Liver (tissue), 9 donors: Measurements from ENCODE around the gene ABCB9. TPM values are rescaled to one million over a fixed set of nuclear protein-coding genes. Genes with fewer than 3 reads are reported as not detected.

ENCODE experiments used
- DNase-seq: peaks from one replicate; pipeline ENCODE4 v3.0.0-alpha.2; 2017; ENCODE audit warnings: low spot score
- H3K27ac ChIP-seq, 2 donors: one replicate each; pipeline ENCODE4 v1.7.0; 2013; ENCODE audit warnings: inconsistent platforms in 2 of 2, low read length in 2 of 2, control low read depth in 1 of 2, low read depth in 1 of 2, mild to moderate bottlenecking in 1 of 2
- H3K27me3 ChIP-seq, 4 donors: one replicate each; pipeline versions ENCODE4 v1.6.1 to v1.7.0; 2013; ENCODE audit warnings: low read length in 3 of 4, inconsistent platforms in 1 of 4, mild to moderate bottlenecking in 1 of 4, moderate library complexity in 1 of 4; ENCODE audit not compliant: control insufficient read depth in 4 of 4, insufficient read depth in 4 of 4
- H3K36me3 ChIP-seq, 4 donors: one replicate each; pipeline versions ENCODE4 v1.6.1 to v1.7.0; 2013; ENCODE audit warnings: low read length in 3 of 4, mild to moderate bottlenecking in 3 of 4, low read depth in 1 of 4, moderate library complexity in 1 of 4; ENCODE audit not compliant: control insufficient read depth in 4 of 4, insufficient read depth in 3 of 4
- H3K4me1 ChIP-seq, 4 donors: one replicate each; pipeline versions ENCODE4 v1.6.1 to v1.7.0; 2013; ENCODE audit warnings: low read length in 3 of 4, mild to moderate bottlenecking in 3 of 4, moderate library complexity in 1 of 4; ENCODE audit not compliant: control insufficient read depth in 4 of 4, insufficient read depth in 4 of 4
- H3K4me3 ChIP-seq, 3 donors: one replicate each; pipeline versions ENCODE4 v1.6.1 to v1.7.0; 2013; ENCODE audit warnings: low read length in 3 of 3, control low read depth in 1 of 3, low read depth in 1 of 3, mild to moderate bottlenecking in 1 of 3
- H3K9ac ChIP-seq, 2 donors: one replicate each; pipeline ENCODE4 v1.7.0; 2013; ENCODE audit warnings: low read length in 2 of 2, mild to moderate bottlenecking in 2 of 2, moderate library complexity in 2 of 2, control low read depth in 1 of 2, low read depth in 1 of 2
- H3K9me3 ChIP-seq, 4 donors: one replicate each; pipeline versions ENCODE4 v1.6.1 to v1.7.0; 2013; ENCODE audit warnings: low read length in 3 of 4; ENCODE audit not compliant: control insufficient read depth in 4 of 4
- ATF3 ChIP-seq: IDR thresholded peaks from 2 replicates; pipeline ENCODE4 v1.6.1; 2016; ENCODE audit warnings: antibody characterized with exemption
- CTCF ChIP-seq: fragments of 150-350 bp; IDR thresholded peaks from 2 replicates; pipeline ENCODE4 v1.5.1; 2017; ENCODE audit warnings: improper control_type of control experiment, low read depth, low read length; ENCODE audit not compliant: missing input control
- EGR1 ChIP-seq, 2 donors: IDR thresholded peaks; 2 replicates each; pipeline ENCODE4 v1.6.1; 2016 to 2018; ENCODE audit warnings: antibody characterized with exemption in 2 of 2, low read depth in 2 of 2
- FOXA1 ChIP-seq: IDR thresholded peaks from 2 replicates; pipeline ENCODE4 v1.6.1; 2016; ENCODE audit warnings: antibody characterized with exemption
- FOXA2 ChIP-seq: IDR thresholded peaks from 2 replicates; pipeline ENCODE4 v1.6.1; 2016; ENCODE audit warnings: antibody characterized with exemption
- GABPA ChIP-seq, 2 donors: IDR thresholded peaks in 1 of 2; conservative IDR thresholded peaks in 1 of 2; 2 replicates each; pipeline ENCODE4 v1.6.1; 2016; ENCODE audit warnings: antibody characterized with exemption in 2 of 2, mild to moderate bottlenecking in 1 of 2, moderate library complexity in 1 of 2
- HNF4G ChIP-seq: IDR thresholded peaks from 2 replicates; pipeline ENCODE4 v1.6.1; 2016; ENCODE audit warnings: antibody characterized with exemption
- JUND ChIP-seq, 2 donors: IDR thresholded peaks; 2 replicates each; pipeline ENCODE4 v1.6.1; 2016; ENCODE audit warnings: antibody characterized with exemption in 2 of 2
- MAX ChIP-seq: IDR thresholded peaks from 2 replicates; pipeline ENCODE4 v1.6.1; 2016; ENCODE audit warnings: antibody characterized with exemption
- NR2F2 ChIP-seq: IDR thresholded peaks from 2 replicates; pipeline ENCODE4 v1.6.1; 2016; ENCODE audit warnings: antibody characterized with exemption
- RAD21 ChIP-seq, 2 donors: IDR thresholded peaks; 2 replicates each; pipeline ENCODE4 v1.6.1; 2016; ENCODE audit warnings: antibody characterized with exemption in 2 of 2, mild to moderate bottlenecking in 2 of 2
- RXRA ChIP-seq, 2 donors: IDR thresholded peaks; 2 replicates each; pipeline ENCODE4 v1.6.1; 2017 to 2018; ENCODE audit warnings: antibody characterized with exemption in 2 of 2, mild to moderate bottlenecking in 1 of 2
- SP1 ChIP-seq: IDR thresholded peaks from 2 replicates; pipeline ENCODE4 v1.6.1; 2018; ENCODE audit warnings: antibody characterized with exemption, mild to moderate bottlenecking
- TAF1 ChIP-seq: conservative IDR thresholded peaks from 2 replicates; pipeline ENCODE4 v1.6.1; 2016; ENCODE audit warnings: antibody characterized with exemption, mild to moderate bottlenecking
- YY1 ChIP-seq: IDR thresholded peaks from 2 replicates; pipeline ENCODE4 v1.6.1; 2016; ENCODE audit warnings: antibody characterized with exemption, mild to moderate bottlenecking
- ZBTB33 ChIP-seq: IDR thresholded peaks from 2 replicates; pipeline ENCODE4 v1.6.1; 2016; ENCODE audit warnings: antibody characterized with exemption
- WGBS: extraction: QIAGEN DNeasy Blood & Tissue Kit; methylation state at CpG from one replicate; pipeline ENCODE4 v1.1.7; 2013; 5-methylcytosine and 5-hydroxymethylcytosine counted together
- polyA plus RNA-seq, 2 donors: library from polyadenylated mRNA; stranded (reverse) in 1 of 2; unstranded in 1 of 2; fragments of 200-250 nt in 1 of 2; fragments of >200 nt in 1 of 2; fragmentation: Nextera tagmentation in 1 of 2; extraction: Ambion mirVana in 1 of 2; gene quantifications; one replicate each; pipeline versions ENCODE4 v1.2.1 to v1.2.3, GENCODE V29; 2013 to 2015
- total RNA-seq, 2 donors: library from RNA; depleted of rRNA; stranded (reverse); fragments of >200 nt; gene quantifications; one replicate each; pipeline ENCODE4 v1.2.3, GENCODE V29; 2014
- donor health status: healthy.
- donor health status: healthy.
- donor health status: healthy.
- donor health status: healthy.
- donor health status: healthy.

Gene ABCB9
- total and polyA plus RNA-seq, 4 donors = 0.29 to 3.3 (median 1.3) TPM

GRCh38 chr12:122959566-122960192, 6.6 kb downstream of the ABCB9 start:
- H3K36me3 ChIP-seq = peaks cover 0 to 1% (median 0%) of the 10 kb centered on the region in 4 donors
- H3K27ac ChIP-seq = no peak overlapping the region
- H3K9me3 ChIP-seq = no peaks in the 10 kb centered on the region
- H3K9ac ChIP-seq = no peak overlapping the region
- no peak overlapping the region for H3K4me3 ChIP-seq
- peaks cover 0 to 3% (median 1%) of the 10 kb centered on the region in 4 donors for H3K4me1 ChIP-seq
- DNase-seq = no peak
- TF ChIP-seq ZBTB33 (no peak), HNF4G (no peak), CTCF (no peak), GABPA (IDR thresholded peaks at IDR 0.05 in 1 of 2, conservative IDR thresholded peaks at IDR 0.05 in 1 of 2) (no peak), ATF3 (no peak), RXRA (IDR thresholded peaks at IDR 0.05) (no peak), MAX (no peak), YY1 (no peak), EGR1 (IDR thresholded peaks at IDR 0.05; ENCODE audit: low read depth in 2 of 2) (no peak), TAF1 (no peak)
- H3K27me3 ChIP-seq = no peaks in the 10 kb centered on the region
- 96% methylated on average over 35 of the region's 35 CpGs for WGBS

GRCh38 chr12:122958198-122958888, 7.9 kb downstream of the ABCB9 start:
- H3K36me3 ChIP-seq = peaks cover 0 to 1% (median 0%) of the 10 kb centered on the region in 4 donors
- no peak overlapping the region for H3K9ac ChIP-seq
- WGBS = 94% methylated on average over 5 of the region's 5 CpGs

More at GRCh38 chr12:122958198-122958888, 7.9 kb downstream of the ABCB9 start:
- no peaks in the 10 kb centered on the region for H3K27me3 ChIP-seq
- H3K4me1 ChIP-seq = peaks cover 0 to 3% (median 1%) of the 10 kb centered on the region in 4 donors
- H3K27ac ChIP-seq = no peak overlapping the region
- no peak overlapping the region for H3K4me3 ChIP-seq
- TF ChIP-seq HNF4G (no peak), FOXA1 (no peak), SP1 (no peak), ATF3 (no peak), RAD21 (IDR thresholded peaks at IDR 0.05) (no peak), CTCF (no peak), ZBTB33 (no peak), NR2F2 (no peak), MAX (no peak), JUND (IDR thresholded peaks at IDR 0.05) (no peak), GABPA (IDR thresholded peaks at IDR 0.05 in 1 of 2, conservative IDR thresholded peaks at IDR 0.05 in 1 of 2) (no peak), FOXA2 (no peak)
- DNase-seq = no peak
- H3K9me3 ChIP-seq = no peaks in the 10 kb centered on the region
